ENCODE measurements around the gene LDAF1.
"Not testable (repeated sequence)": the region's sequence is repeated elsewhere in the genome, so short reads cannot be mapped to it uniquely, and the experiment has no call there.

Gene LDAF1

DNA sequence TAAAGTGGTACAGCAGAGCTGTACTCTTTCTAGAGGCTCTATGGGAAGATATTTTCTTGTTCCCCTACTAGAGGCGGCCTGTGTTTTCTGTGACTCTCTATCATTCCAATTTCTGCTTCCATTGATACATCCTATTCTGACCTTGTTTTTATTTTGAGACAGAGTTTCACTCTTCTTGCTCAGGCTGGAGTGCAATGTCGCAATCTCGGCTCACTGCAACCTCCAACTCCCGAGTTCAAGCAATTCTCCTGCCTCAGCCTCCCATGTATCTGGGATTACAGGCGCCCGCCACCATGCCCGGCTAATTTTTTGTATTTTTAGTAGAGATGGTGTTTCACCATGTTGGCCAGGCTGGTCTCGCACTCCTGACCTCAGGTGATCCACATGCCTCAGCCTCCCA, 36.9 kb downstream of the LDAF1 start:
- not testable (repeated sequence) for DNase-seq (ENCODE audit: low read depth in 2 of 2)

GRCh38 chr16:21197112-21197511, 38.6 kb downstream of the LDAF1 start:
- no peak for DNase-seq (ENCODE audit: low read depth in 2 of 2)

GRCh38 chr16:21197621-21198020, 39.1 kb downstream of the LDAF1 start:
- no peak for DNase-seq (ENCODE audit: low read depth in 2 of 2)

DNA sequence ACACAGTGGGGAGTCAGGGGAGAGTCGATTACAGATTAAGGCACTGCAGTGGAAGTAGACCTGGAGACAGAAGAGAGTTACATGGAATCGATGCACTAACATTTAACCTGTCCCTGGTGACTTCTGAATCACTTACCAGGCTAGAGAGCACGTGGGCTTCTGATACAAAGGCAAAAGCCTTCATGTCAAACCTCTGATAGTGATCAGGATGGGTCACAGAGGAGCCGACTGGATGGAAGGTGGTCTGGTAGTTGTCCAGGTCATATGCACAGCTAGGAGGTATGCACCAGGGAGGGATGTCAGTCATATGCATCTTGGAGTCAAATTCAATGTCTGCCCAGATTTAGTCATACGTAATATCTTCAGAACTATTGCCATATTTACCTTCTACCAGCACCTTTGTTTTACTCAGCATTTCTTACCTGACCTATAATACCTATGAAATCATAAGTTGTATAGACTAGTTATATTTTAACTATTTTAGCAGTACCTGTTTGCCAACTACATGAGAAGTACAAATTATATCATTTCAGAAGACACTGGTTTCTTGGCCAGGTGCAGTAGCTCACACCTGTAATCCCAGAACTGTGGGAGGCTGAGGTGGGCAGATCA, 41.2 kb downstream of the LDAF1 start:
- no peak for DNase-seq (ENCODE audit: low read depth in 2 of 2)

GRCh38 chr16:21203155-21203797, 44.8 kb downstream of the LDAF1 start:
- DNase-seq (ENCODE audit: low read depth in 2 of 2): no peak

DNA sequence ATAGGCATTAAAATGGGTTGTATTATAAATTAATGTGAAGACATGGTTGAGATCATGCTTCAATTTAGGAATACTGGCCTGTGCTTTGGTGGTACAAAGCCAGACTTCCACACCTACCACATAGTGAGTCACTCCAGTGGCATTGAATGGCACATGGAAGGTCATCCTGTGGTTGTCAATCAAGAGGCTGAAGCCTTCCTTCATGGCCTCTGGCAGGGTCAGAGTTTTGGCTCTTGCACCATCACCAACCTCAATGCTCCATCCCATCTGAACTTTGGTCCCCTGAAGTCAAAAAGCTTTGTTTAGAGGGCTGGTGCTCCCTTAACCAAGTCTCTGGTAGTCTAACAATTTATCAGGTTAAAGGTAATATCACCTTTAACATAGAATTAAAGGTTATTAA, 46.8 kb downstream of the LDAF1 start:
- no peak for DNase-seq (ENCODE audit: low read depth in 2 of 2)

GRCh38 chr16:21206550-21206949, 48.1 kb downstream of the LDAF1 start:
- DNase-seq (ENCODE audit: low read depth in 2 of 2): no peak

DNA sequence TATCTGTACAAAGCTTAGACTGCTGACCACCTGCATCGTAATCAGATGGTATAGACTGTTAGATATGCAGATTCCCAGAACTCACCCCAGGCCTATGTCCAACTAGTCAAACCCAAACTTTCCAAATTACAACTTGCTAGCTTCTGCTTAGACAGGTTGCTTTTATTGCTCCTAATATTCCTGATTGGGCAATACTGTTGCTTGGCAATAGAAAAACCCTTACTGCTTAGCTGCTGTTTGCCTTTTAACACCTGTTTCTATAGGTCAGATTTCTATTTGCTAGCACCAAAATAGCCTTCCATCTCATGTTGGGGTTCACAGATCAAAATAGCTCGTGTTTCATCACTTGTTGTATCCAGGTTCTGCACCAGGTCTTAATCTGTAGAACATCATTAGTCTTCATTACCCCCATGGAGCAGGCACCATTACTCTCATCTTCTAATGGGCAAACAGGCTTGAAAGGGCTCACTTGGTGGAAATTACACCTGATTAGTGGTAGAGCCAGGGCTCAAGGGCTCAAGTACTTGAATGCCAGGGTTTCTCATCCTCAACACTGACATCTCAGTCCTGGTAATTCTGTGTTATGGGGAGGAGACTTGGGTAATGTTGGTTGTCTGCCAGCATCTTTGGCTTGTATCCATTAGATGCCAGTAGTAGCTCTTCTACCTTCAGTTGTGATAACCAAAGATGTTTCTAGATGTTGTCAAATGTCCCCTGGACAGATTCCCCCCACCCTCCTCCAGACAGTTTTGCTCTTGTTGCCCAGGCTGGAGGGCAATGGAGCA, 50.2 kb downstream of the LDAF1 start:
- DNase-seq (ENCODE audit: low read depth in 2 of 2): no peak

- DNase-seq (ENCODE audit: low read depth in 2 of 2): no peak
Measured at GRCh38 chr16:21211486-21211885, 53.0 kb downstream of the LDAF1 start, which contains the start of gene ZP2. ZP2 (minus strand) TSS chr16:21211574; CDS start chr16:21211547, 27 bp downstream.

GRCh38 chr16:21214086-21214485, 55.6 kb downstream of the LDAF1 start:
- DNase-seq (ENCODE audit: low read depth in 2 of 2): no peak

GRCh38 chr16:21217121-21217520, 58.6 kb downstream of the LDAF1 start:
- DNase-seq (ENCODE audit: low read depth in 2 of 2): no peak

DNA sequence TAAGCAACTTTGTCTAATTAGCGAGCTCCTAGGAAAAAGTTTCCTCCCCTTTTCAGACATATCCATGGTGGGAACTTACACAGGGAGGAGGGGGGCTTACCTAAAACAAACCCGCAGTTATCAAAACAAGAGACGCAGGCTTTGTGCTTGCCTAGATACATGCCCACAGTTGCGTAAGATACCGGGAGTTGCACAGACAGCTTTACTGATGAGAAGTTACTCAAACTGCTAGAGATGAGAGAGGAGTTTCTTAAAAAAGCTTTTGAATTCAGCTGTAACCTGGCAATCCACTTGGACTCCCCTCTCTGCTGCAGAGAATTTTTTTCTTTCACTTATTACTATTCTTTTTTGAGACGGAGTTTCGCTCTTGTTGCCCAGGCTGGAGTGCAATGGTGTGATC, 59.7 kb downstream of the LDAF1 start:
- no peak for DNase-seq (ENCODE audit: low read depth in 2 of 2)

DNA sequence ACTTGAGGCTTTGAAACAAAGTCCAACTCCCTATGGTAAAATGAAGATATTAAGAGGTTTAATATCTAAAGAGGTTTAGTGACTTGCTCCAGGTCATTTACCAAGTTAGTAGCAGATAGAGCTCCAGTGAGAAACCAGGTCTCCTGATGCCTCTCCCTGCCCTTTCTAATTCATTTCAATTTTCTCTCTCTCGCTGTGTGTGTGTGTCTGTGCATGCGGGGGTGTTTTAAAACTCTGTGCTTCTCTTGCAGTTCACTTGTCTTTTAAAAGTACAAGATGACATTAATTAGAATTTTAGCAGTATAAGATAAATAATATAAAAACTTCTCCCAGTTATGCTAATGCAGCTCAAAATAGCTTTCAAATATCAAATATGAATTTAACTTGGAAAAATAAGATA, 61.1 kb downstream of the LDAF1 start:
- DNase-seq (ENCODE audit: low read depth in 2 of 2): no peak

GRCh38 chr16:21222495-21223337, 64.2 kb downstream of the LDAF1 start:
- no peak for DNase-seq (ENCODE audit: low read depth in 2 of 2)

DNA sequence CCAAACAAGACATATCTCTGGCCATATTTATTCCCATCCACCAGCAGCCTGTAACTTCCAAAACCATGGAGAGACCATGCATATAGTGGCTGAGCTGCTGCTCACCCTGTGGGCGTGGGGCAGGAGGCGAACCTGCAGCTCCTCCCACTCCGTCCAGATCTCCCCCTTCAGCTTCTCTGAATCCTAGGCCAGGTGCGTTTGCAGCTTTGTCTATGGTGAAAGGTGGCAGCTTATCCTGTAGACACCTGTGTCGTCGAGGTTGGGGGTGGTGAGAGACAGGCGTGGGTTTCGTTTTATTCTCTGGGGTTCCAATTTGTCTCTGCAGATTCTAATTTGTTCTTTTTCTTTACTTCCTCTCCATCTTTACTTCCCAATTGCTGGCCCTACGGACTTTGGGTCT, 65.3 kb downstream of the LDAF1 start:
- no peak for DNase-seq (ENCODE audit: low read depth in 2 of 2)

- DNase-seq (ENCODE audit: low read depth in 2 of 2): no peak
Measured at GRCh38 chr16:21224800-21225199, 66.3 kb downstream of the LDAF1 start.

- DNase-seq (ENCODE audit: low read depth in 2 of 2): no peak
Measured at GRCh38 chr16:21226749-21227148, 68.3 kb downstream of the LDAF1 start.

GRCh38 chr16:21227866-21228265, 69.4 kb downstream of the LDAF1 start:
- no peak for DNase-seq (ENCODE audit: low read depth in 2 of 2)

DNA sequence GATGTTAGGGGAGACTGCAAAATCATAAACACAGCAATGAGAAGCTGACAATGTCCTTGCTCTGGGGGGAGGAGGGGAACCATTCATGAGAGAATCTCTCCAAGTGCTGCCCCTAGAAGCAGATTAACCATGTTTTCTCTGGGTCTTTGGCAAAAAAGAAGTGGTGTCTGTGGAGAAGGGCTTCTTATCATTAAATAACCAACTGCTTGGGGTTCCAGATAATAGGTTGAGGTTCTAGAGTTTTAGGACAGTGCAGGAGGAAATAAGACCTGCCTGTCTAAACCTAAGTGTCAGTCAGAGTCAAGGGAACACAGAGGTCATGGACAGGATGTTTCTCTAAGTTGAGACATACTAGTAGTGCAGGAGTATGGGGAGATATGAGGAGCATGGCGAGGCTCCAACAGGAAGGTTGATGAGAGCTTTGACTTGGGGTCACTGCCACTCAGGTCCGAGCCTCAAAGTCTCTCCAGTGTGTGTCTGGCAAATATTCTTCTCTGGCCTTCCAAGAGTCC, 69.9 kb downstream of the LDAF1 start:
- no peak for DNase-seq (ENCODE audit: low read depth in 2 of 2)
